IMR-90 (cell line): ENCODE results near the gene UCKL1. TPM values are rescaled to one million over a fixed set of nuclear protein-coding genes. Genes with fewer than 3 reads are reported as not detected.

Experiments used
- ATAC-seq: fragments of 200-7000 bp; cut with Tn5 transposase; 2 replicates; pipeline ENCODE4 v1.9.1; 2020; ENCODE audit warnings: low read depth, mild to moderate bottlenecking, moderate library complexity
- BruUV-seq: library from RNA; stranded (reverse); fragments of 400-500 nt; replicated peaks from 2 replicates; lab custom pipeline; 2021; lab: Mats Ljungman, UMichigan
- CTCF ChIA-PET: fragments of 300-600 bp; formaldehyde crosslinking; extraction: SDS; loops from one replicate; lab custom pipeline; 2021; ENCODE audit warnings: antibody characterized with exemption; lab: Yijun Ruan, JAX
- POLR2A ChIA-PET: fragments of 300-600 bp; sonication (Branson Sonifier 250); formaldehyde crosslinking; loops from one replicate; lab custom pipeline; 2022; ENCODE audit warnings: antibody characterized with exemption; ENCODE audit not compliant: unreplicated experiment; lab: Charles Lee
- DNase-seq: peaks from one replicate; pipeline ENCODE4 v3.0.0; 2013
- H2AFZ ChIP-seq: replicated peaks from 2 replicates; pipeline ENCODE3; 2013; ENCODE audit warnings: low read length, mild to moderate bottlenecking; ENCODE audit not compliant: poor library complexity
- H2AK5ac ChIP-seq: 2 replicates; pipeline ENCODE4 v1.6.1; 2013; ENCODE audit warnings: low read depth, low read length, inconsistent platforms
- H2AK9ac ChIP-seq: replicated peaks from 2 replicates; pipeline ENCODE3; 2013; ENCODE audit warnings: mild to moderate bottlenecking, low read depth, low read length, moderate library complexity; ENCODE audit not compliant: poor library complexity
- H2BK120ac ChIP-seq: 2 replicates; pipeline ENCODE4 v1.6.1; 2013; ENCODE audit warnings: low read depth, low read length, inconsistent platforms
- H2BK15ac ChIP-seq: 3 replicates; pipeline ENCODE4 v1.6.1; 2013; ENCODE audit warnings: low read depth, low read length, inconsistent platforms
- H2BK20ac ChIP-seq: 2 replicates; pipeline ENCODE4 v1.6.1; 2013; ENCODE audit warnings: low read depth, mild to moderate bottlenecking, inconsistent platforms, low read length, moderate library complexity
- H2BK5ac ChIP-seq: 2 replicates; pipeline ENCODE4 v1.6.1; 2013; ENCODE audit warnings: mild to moderate bottlenecking, low read depth, low read length, inconsistent platforms; ENCODE audit not compliant: poor library complexity, severe bottlenecking
- H3K14ac ChIP-seq: replicated peaks from 2 replicates; pipeline ENCODE4 v1.6.1; 2013; ENCODE audit warnings: low read depth, low read length, inconsistent platforms
- H3K18ac ChIP-seq: 2 replicates; pipeline ENCODE4 v1.6.1; 2013; ENCODE audit warnings: low read depth, low read length, control low read depth
- H3K23ac ChIP-seq: 2 replicates; pipeline ENCODE4 v1.6.1; 2013; ENCODE audit warnings: low read depth, low read length, inconsistent platforms
- H3K27ac ChIP-seq: 2 replicates; pipeline ENCODE4 v1.5.1; 2013; ENCODE audit warnings: mild to moderate bottlenecking, control low read depth, low read length; ENCODE audit not compliant: insufficient read depth
- H3K27me3 ChIP-seq: 2 replicates; pipeline ENCODE4 v1.6.1; 2013; ENCODE audit warnings: low read length; ENCODE audit not compliant: control insufficient read depth, insufficient read depth
- H3K36me3 ChIP-seq: 2 replicates; pipeline ENCODE4 v1.6.1; 2013; ENCODE audit warnings: low read length, mixed read lengths; ENCODE audit not compliant: control insufficient read depth, insufficient read depth
- H3K4ac ChIP-seq: 2 replicates; pipeline ENCODE4 v1.6.1; 2013; ENCODE audit warnings: low read depth, low read length, inconsistent platforms
- H3K4me1 ChIP-seq: 2 replicates; pipeline ENCODE4 v1.6.1; 2013; ENCODE audit warnings: low read length, mixed read lengths; ENCODE audit not compliant: control insufficient read depth, insufficient read depth
- H3K4me2 ChIP-seq: 2 replicates; pipeline ENCODE4 v1.6.1; 2013; ENCODE audit warnings: low read depth, mild to moderate bottlenecking, control low read depth, low read length, moderate library complexity
- H3K4me3 ChIP-seq: 2 replicates; pipeline ENCODE4 v1.5.1; 2013; ENCODE audit warnings: low read depth, mild to moderate bottlenecking, control low read depth, low read length, moderate library complexity; ENCODE audit not compliant: insufficient read depth
- H3K56ac ChIP-seq: 2 replicates; pipeline ENCODE4 v1.6.1; 2013; ENCODE audit warnings: low read length, inconsistent platforms; ENCODE audit not compliant: insufficient read depth; ENCODE audit errors: extremely low read depth
- H3K79me1 ChIP-seq, 2 experiments: 2 replicates each; pipeline ENCODE4 v1.6.1; 2013; ENCODE audit warnings: low read length in 2 of 2, inconsistent platforms in 1 of 2, low read depth in 1 of 2
- H3K9ac ChIP-seq: 2 replicates; pipeline ENCODE4 v1.6.1; 2013; ENCODE audit warnings: low read depth, low read length, control low read depth
- H3K9me1 ChIP-seq: 2 replicates; pipeline ENCODE4 v1.6.1; 2013; ENCODE audit warnings: low read length, inconsistent platforms; ENCODE audit not compliant: insufficient read depth
- H3K9me3 ChIP-seq: 2 replicates; pipeline ENCODE4 v1.6.1; 2013; ENCODE audit warnings: low read length; ENCODE audit not compliant: control insufficient read depth, insufficient read depth
- H4K20me1 ChIP-seq: 2 replicates; pipeline ENCODE4 v1.6.1; 2013; ENCODE audit warnings: low read length, inconsistent platforms; ENCODE audit not compliant: insufficient read depth
- H4K5ac ChIP-seq: 2 replicates; pipeline ENCODE4 v1.6.1; 2013; ENCODE audit warnings: mild to moderate bottlenecking, low read depth, low read length, control low read depth
- H4K8ac ChIP-seq, 2 experiments: 2 replicates each; pipeline ENCODE4 v1.6.1; 2013; ENCODE audit warnings: low read depth in 2 of 2, low read length in 2 of 2, control low read depth in 1 of 2, inconsistent platforms in 1 of 2
- H4K91ac ChIP-seq: 2 replicates; pipeline ENCODE4 v1.6.1; 2013; ENCODE audit warnings: low read depth, low read length, inconsistent platforms; ENCODE audit not compliant: insufficient read depth
- FOS ChIP-seq: fragments of 150-350 bp; IDR thresholded peaks from 2 replicates; pipeline ENCODE4 v1.6.1; 2016; ENCODE audit warnings: low read depth, low read length
- MAZ ChIP-seq: IDR thresholded peaks from 2 replicates; pipeline ENCODE4 v1.6.1; 2012; ENCODE audit warnings: low read depth, mild to moderate bottlenecking, low read length, improper control_type of control experiment, moderate library complexity, borderline replicate concordance
- MXI1 ChIP-seq: IDR thresholded peaks from 2 replicates; pipeline ENCODE4 v1.6.1; 2012; ENCODE audit warnings: low read depth, mild to moderate bottlenecking, low read length, moderate library complexity, borderline replicate concordance
- NFE2L2 ChIP-seq: fragments of 150-350 bp; IDR thresholded peaks from 2 replicates; pipeline ENCODE4 v1.6.1; 2016; ENCODE audit warnings: low read depth, mild to moderate bottlenecking, low read length
- POLR2A ChIP-seq: IDR thresholded peaks from 2 replicates; pipeline ENCODE4 v1.6.1; 2012; ENCODE audit warnings: mild to moderate bottlenecking, low read depth, low read length
- RAD21 ChIP-seq: IDR thresholded peaks from 2 replicates; pipeline ENCODE4 v1.6.1; 2012; ENCODE audit warnings: low read length, improper control_type of control experiment
- RCOR1 ChIP-seq: IDR thresholded peaks from 2 replicates; pipeline ENCODE4 v1.6.1; 2012; ENCODE audit warnings: mild to moderate bottlenecking, low read length, improper control_type of control experiment; ENCODE audit not compliant: insufficient replicate concordance
- SMC3 ChIP-seq: fragments of 150-350 bp; IDR thresholded peaks from 2 replicates; pipeline ENCODE4 v1.6.1; 2016; ENCODE audit warnings: low read depth, mild to moderate bottlenecking, antibody characterized with exemption, low read length, moderate library complexity
- WGBS, 2 experiments: methylation state at CpG; one replicate each; pipeline versions ENCODE4 v1.1.5 to v1.1.7; 2013; ENCODE audit warnings: missing lambda C conversion rate in 2 of 2; ENCODE audit not compliant: insufficient read length in 1 of 2; ENCODE audit errors: extremely low coverage in 2 of 2; 5-methylcytosine and 5-hydroxymethylcytosine counted together
- dilution Hi-C: fragments of 300-500 bp; cut with HindIII; formaldehyde crosslinking; loops from one replicate; pipeline ENCODE4 v1.14.3; 2018; ENCODE audit warnings: low sequenced_read_pairs; ENCODE audit not compliant: unreplicated experiment
- in situ Hi-C: fragments of 300-500 bp; cut with MboI; formaldehyde crosslinking; loops from 3 replicates; pipeline ENCODE4 v1.14.3; 2019; ENCODE audit warnings: low sequenced_read_pairs, inconsistent platforms, mixed read lengths
- intact Hi-C: fragments of 100-400 bp; cut with micrococcal nuclease; formaldehyde crosslinking; loops from 2 replicates; pipeline ENCODE4 v1.10.0; 2022
- polyA plus RNA-seq, 3 experiments: library from polyadenylated mRNA; depleted of rRNA; stranded (reverse); fragments of >200 nt; gene quantifications; 2 replicates each; pipeline ENCODE4 v1.2.3, GENCODE V29; 2012; ENCODE audit warnings: low replicate concordance in 1 of 3
- total RNA-seq: library from RNA; depleted of rRNA; stranded (reverse); fragments of >200 nt; gene quantifications from 2 replicates; pipeline ENCODE4 v1.2.3, GENCODE V29; 2012
- TF ChIP-seq, protein P1 (sequence below): conservative IDR thresholded peaks from 2 replicates; pipeline ENCODE4 v1.5.1; 2012; ENCODE audit warnings: mild to moderate bottlenecking, low read depth, low read length, improper control_type of control experiment
- TF ChIP-seq, protein P2 (sequence below): fragments of 150-350 bp; IDR thresholded peaks from 2 replicates; pipeline ENCODE4 v1.6.1; 2016; ENCODE audit warnings: low read depth, mild to moderate bottlenecking, low read length, moderate library complexity, borderline replicate concordance

The UCKL1 gene
- total and polyA plus RNA-seq, 2 of the 4 experiments (the other 2 are of a cell fraction) = 16.7 to 54.7 TPM

DNA sequence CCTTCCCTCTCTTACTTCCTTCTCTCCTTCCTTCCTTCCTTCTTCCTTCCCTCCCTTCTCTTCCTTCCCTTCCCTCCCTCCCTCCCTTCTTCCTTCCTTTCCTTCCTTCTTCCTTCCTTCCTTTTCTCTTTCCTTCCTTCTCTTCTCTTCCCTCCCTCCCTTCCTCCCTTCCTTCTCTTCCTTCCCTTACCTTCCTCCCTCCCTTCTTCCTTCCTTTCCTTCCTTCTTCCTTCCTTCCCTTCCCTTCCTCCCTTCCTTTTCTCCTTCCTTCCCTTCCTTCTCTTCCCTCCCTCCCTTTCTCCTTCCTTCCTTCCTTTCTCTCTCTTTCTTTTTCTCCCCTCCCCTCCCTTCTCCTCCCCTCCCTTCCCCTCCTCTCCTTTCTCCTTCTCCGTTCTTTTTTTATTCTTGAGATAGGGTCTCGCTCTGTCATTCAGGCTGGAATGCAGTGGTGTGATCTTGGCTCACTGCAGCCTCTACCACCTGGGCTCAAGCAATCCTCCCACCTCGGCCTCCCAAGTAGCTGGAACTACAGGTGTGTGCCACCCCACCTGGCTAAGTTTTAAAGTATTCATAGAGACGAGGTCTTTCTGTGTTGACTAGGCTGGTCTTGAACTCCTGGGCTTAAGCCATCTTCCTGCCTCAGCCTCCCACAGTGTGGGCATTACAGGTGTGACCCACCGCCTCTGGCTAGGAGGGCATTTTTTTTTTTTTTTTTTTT lies 14.7 kb upstream of the UCKL1 start (continued):
- TF ChIP-seq MAZ = no peak

GRCh38 chr20:63969838-63970713 lies 13.9 kb upstream of the UCKL1 start, which contains the start of gene ZNF512B:
TSS of gene ZNF512B (minus strand) at chr20:63969930. CDS start at chr20:63967950, 1,980 bp downstream.
- TF ChIP-seq POLR2A (no peak), SMC3 (no peak), MXI1 (peak; percentile 95; the same call in 1 of the 2 replicates), NFE2L2 (no peak), RAD21 (no peak), MAZ (peak; percentile 88; the same call in 1 of the 2 replicates), RCOR1 (no peak), FOS (no peak)
- TF ChIP-seq, protein P1, sequence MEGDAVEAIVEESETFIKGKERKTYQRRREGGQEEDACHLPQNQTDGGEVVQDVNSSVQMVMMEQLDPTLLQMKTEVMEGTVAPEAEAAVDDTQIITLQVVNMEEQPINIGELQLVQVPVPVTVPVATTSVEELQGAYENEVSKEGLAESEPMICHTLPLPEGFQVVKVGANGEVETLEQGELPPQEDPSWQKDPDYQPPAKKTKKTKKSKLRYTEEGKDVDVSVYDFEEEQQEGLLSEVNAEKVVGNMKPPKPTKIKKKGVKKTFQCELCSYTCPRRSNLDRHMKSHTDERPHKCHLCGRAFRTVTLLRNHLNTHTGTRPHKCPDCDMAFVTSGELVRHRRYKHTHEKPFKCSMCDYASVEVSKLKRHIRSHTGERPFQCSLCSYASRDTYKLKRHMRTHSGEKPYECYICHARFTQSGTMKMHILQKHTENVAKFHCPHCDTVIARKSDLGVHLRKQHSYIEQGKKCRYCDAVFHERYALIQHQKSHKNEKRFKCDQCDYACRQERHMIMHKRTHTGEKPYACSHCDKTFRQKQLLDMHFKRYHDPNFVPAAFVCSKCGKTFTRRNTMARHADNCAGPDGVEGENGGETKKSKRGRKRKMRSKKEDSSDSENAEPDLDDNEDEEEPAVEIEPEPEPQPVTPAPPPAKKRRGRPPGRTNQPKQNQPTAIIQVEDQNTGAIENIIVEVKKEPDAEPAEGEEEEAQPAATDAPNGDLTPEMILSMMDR = no peak
- TF ChIP-seq, protein P2, sequence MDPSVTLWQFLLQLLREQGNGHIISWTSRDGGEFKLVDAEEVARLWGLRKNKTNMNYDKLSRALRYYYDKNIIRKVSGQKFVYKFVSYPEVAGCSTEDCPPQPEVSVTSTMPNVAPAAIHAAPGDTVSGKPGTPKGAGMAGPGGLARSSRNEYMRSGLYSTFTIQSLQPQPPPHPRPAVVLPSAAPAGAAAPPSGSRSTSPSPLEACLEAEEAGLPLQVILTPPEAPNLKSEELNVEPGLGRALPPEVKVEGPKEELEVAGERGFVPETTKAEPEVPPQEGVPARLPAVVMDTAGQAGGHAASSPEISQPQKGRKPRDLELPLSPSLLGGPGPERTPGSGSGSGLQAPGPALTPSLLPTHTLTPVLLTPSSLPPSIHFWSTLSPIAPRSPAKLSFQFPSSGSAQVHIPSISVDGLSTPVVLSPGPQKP = no peak
- no peaks in the 10 kb centered on the region for H4K20me1 ChIP-seq
- peak within 1 kb of the TSS; percentile 81 for H3K4ac ChIP-seq
- CTCF ChIA-PET = no interaction called here
- H3K9me1 ChIP-seq = peaks cover 7% of the 10 kb centered on the region; the same call in 1 of the 2 replicates
- H3K18ac ChIP-seq = peak within 1 kb of the TSS; percentile 86; the same call in 1 of the 2 replicates
- peak within 1 kb of the TSS; percentile 97 for H2AFZ ChIP-seq
- DNase-seq (peak; percentile 50), ATAC-seq (peak; percentile 71)
- WGBS, 2 experiments = 2% methylated on average over 12 of the region's 73 CpGs; no CpG with 5 or more reads in 1 of the 2 experiments
- in situ Hi-C loops (loop anchor here (10.0 kb wide), 1 partner anchor 435 kb away; the partner anchor contains the start of gene PTK6), intact Hi-C loops (loop anchor here (5.0 kb wide), 1 partner anchor 193 kb away; no protein-coding TSS in a partner anchor), dilution Hi-C loops (no loop called here)
- peak within 1 kb of the TSS; percentile 89 for H3K9ac ChIP-seq
- no peaks in the 10 kb centered on the region for H3K27me3 ChIP-seq
- POLR2A ChIA-PET = no interaction called here
- H4K91ac ChIP-seq = peak within 1 kb of the TSS; percentile 37
- 0 out of 2 replicates have a peak within 1 kb of the TSS, but pooled peaks have one; percentile 8 for H2BK120ac ChIP-seq
- no peak within 1 kb of the TSS for H2BK20ac ChIP-seq
- peaks cover 18% of the 10 kb centered on the region for H3K36me3 ChIP-seq
- peaks cover 17% of the 10 kb centered on the region for H3K4me1 ChIP-seq
- H3K27ac ChIP-seq = peak within 1 kb of the TSS; percentile 34
- H3K14ac ChIP-seq = peak within 1 kb of the TSS; percentile 85
- peak within 1 kb of the TSS; percentile 68; the same call in 1 of the 3 replicates for H2BK15ac ChIP-seq
- H3K9me3 ChIP-seq = no peaks in the 10 kb centered on the region
- H3K56ac ChIP-seq = peak within 1 kb of the TSS; percentile 72
- peak within 1 kb of the TSS; percentile 60 for H4K5ac ChIP-seq
- peak within 1 kb of the TSS; percentile 99 for H2AK9ac ChIP-seq
- H4K8ac ChIP-seq = peak within 1 kb of the TSS; percentile 77 to 93
- BruUV-seq = no TSS peak
- H2AK5ac ChIP-seq = peak within 1 kb of the TSS; percentile 82
- H2BK5ac ChIP-seq = no peak within 1 kb of the TSS
- H3K23ac ChIP-seq = peak within 1 kb of the TSS; percentile 80; the same call in 1 of the 2 replicates
- H3K79me1 ChIP-seq = peaks cover 12 to 25% of the 10 kb centered on the region in 2 experiments; a peak in 3 of 4 replicates
- H3K4me2 ChIP-seq = peak within 1 kb of the TSS; percentile 86
- peak within 1 kb of the TSS; percentile 92 for H3K4me3 ChIP-seq
